PC-9 (cell line): ENCODE data around the gene ANO7.

Source experiments
- EZH2 ChIP-seq: fragments of 200-600 bp; sonication (generic); IDR thresholded peaks from 2 replicates; pipeline ENCODE4 v1.8.0; 2017; ENCODE audit warnings: antibody characterized with exemption, low read depth
- TF ChIP-seq, protein P1 (sequence below): fragments of 200-600 bp; sonication (generic); conservative IDR thresholded peaks from 2 replicates; pipeline ENCODE4 v1.6.1; 2017; ENCODE audit warnings: mixed run types, antibody characterized with exemption, mild to moderate bottlenecking, moderate library complexity

DNA sequence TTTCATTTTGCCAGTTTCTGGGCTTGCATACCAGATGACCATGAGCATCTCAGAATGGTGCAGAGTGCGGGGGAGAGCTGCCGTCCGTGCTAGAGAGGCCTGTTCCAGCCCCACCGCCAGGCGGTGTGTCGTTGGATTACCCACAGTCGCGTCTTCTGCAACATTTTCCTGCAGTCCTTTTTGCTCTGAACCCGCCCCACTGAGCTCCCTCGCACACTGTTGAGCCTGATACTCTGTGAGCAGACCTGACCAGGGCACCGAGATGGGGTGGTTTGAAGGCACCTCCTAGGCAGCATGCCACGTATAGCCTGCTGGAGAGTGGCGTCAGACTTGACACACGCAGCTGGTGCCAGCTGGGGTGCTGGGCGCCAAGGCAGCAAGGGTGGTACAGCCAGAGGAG, 20.1 kb upstream of the ANO7 start:
- TF ChIP-seq, protein P1, sequence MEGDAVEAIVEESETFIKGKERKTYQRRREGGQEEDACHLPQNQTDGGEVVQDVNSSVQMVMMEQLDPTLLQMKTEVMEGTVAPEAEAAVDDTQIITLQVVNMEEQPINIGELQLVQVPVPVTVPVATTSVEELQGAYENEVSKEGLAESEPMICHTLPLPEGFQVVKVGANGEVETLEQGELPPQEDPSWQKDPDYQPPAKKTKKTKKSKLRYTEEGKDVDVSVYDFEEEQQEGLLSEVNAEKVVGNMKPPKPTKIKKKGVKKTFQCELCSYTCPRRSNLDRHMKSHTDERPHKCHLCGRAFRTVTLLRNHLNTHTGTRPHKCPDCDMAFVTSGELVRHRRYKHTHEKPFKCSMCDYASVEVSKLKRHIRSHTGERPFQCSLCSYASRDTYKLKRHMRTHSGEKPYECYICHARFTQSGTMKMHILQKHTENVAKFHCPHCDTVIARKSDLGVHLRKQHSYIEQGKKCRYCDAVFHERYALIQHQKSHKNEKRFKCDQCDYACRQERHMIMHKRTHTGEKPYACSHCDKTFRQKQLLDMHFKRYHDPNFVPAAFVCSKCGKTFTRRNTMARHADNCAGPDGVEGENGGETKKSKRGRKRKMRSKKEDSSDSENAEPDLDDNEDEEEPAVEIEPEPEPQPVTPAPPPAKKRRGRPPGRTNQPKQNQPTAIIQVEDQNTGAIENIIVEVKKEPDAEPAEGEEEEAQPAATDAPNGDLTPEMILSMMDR: no peak
- TF ChIP-seq EZH2: no peak
